Dermis microvascular lymphatic vessel endothelial cell (primary cell): ENCODE data around the gene PRICKLE4. TPM values are rescaled to one million over a fixed set of nuclear protein-coding genes. Genes with fewer than 3 reads are reported as not detected.
A peak's percentile ranks its signal among the peaks of the same experiment; 100 is the strongest.

ENCODE experiments used
- DNase-seq, 2 donors: peaks; one replicate each; pipeline versions ENCODE4 v3.0.0 to v3.0.0-alpha.2; 2010; ENCODE audit warnings: low read depth in 2 of 2
- total RNA-seq: library from RNA; depleted of rRNA; stranded (reverse); fragments of >200 nt; gene quantifications from 2 replicates; pipeline ENCODE4 v1.2.1, GENCODE V29; 2014

PRICKLE4 gene
- total RNA-seq, 1 donor from 2014 or later, result 6.4 TPM

GRCh38 chr6:41771058-41771983 is 9.3 kb upstream of the PRICKLE4 start:
- DNase-seq, result no peak

GRCh38 chr6:41774841-41775240 is 5.7 kb upstream of the PRICKLE4 start:
- DNase-seq, result no peak

GRCh38 chr6:41775293-41775882 is 5.2 kb upstream of the PRICKLE4 start:
- DNase-seq, result no peak

- DNase-seq, result no peak
Measured at GRCh38 chr6:41777551-41778285, 2.9 kb upstream of the PRICKLE4 start.

- DNase-seq, result no peak
Measured at GRCh38 chr6:41778895-41779294, 1.7 kb upstream of the PRICKLE4 start.

GRCh38 chr6:41779336-41779735 is 1.2 kb upstream of the PRICKLE4 start:
- peak in 1 of 2 donors; percentile 14 for DNase-seq

- peak; percentile 87 to 95 for DNase-seq
Measured at GRCh38 chr6:41779788-41780550, 613 bp upstream of the PRICKLE4 start, which contains the start of gene FRS3. FRS3 (minus strand) TSS chr6:41779900; CDS start chr6:41776987, 2,913 bp downstream.

- peak in 1 of 2 donors; percentile 53 for DNase-seq
Measured at GRCh38 chr6:41781366-41781730, 766 bp downstream of the PRICKLE4 start.

- DNase-seq, result no peak
Measured at GRCh38 chr6:41783106-41783780, 2.7 kb downstream of the PRICKLE4 start.

GRCh38 chr6:41784581-41785171 is 4.1 kb downstream of the PRICKLE4 start:
- no peak for DNase-seq

GRCh38 chr6:41785254-41785653 is 4.7 kb downstream of the PRICKLE4 start:
- DNase-seq, result no peak

- peak in 1 of 2 donors; percentile 33 for DNase-seq
Measured at GRCh38 chr6:41785689-41786450, 5.3 kb downstream of the PRICKLE4 start.

GRCh38 chr6:41786451-41787218 is 6.1 kb downstream of the PRICKLE4 start:
- DNase-seq, result peak in 1 of 2 donors; percentile 86

GRCh38 chr6:41787219-41787917 is 6.8 kb downstream of the PRICKLE4 start, which contains the start of gene TOMM6:
TOMM6 (plus strand) TSS chr6:41787694; CDS start chr6:41787698, 4 bp downstream.
- DNase-seq, result peak; percentile 88 to 97

- no peak for DNase-seq
Measured at GRCh38 chr6:41789390-41789724, 8.8 kb downstream of the PRICKLE4 start.

GRCh38 chr6:41790045-41790444 is 9.5 kb downstream of the PRICKLE4 start:
- no peak for DNase-seq

- DNase-seq, result no peak
Measured at GRCh38 chr6:41791305-41791704, 10.7 kb downstream of the PRICKLE4 start.

GRCh38 chr6:41791984-41792383 is 11.4 kb downstream of the PRICKLE4 start:
- no peak for DNase-seq
